GM23338 (cell line): ENCODE data around the gene GTF2F1. TPM values are rescaled to one million over a fixed set of nuclear protein-coding genes. Genes with fewer than 3 reads are reported as not detected.

Source experiments
- ATAC-seq: fragments of 200-7000 bp; cut with Tn5 transposase; 3 replicates; pipeline ENCODE4 v1.9.1; 2020
- DNase-seq: peaks from one replicate; pipeline ENCODE4 v3.0.0-alpha.2; 2015; ENCODE audit warnings: low spot score
- H2AFZ ChIP-seq: fragments of 200-600 bp; sonication (generic); 2 replicates; pipeline ENCODE4 v1.8.0; 2016; ENCODE audit warnings: antibody characterized with exemption, mild to moderate bottlenecking, moderate library complexity
- H3F3A ChIP-seq: fragments of 200-600 bp; sonication (generic); replicated peaks from 2 replicates; pipeline ENCODE4 v1.8.0; 2017; ENCODE audit warnings: antibody characterized with exemption, mixed run types, low read depth
- H3K27ac ChIP-seq: fragments of 200-600 bp; sonication (generic); 2 replicates; pipeline ENCODE4 v1.6.1; 2016; ENCODE audit warnings: low read depth
- H3K27me3 ChIP-seq: fragments of 200-600 bp; sonication (generic); 2 replicates; pipeline ENCODE4 v1.8.0; 2016; ENCODE audit warnings: mild to moderate bottlenecking, mixed run types, moderate library complexity; ENCODE audit not compliant: insufficient read depth
- H3K36me3 ChIP-seq: fragments of 200-600 bp; sonication (generic); 2 replicates; pipeline ENCODE4 v1.8.0; 2016; ENCODE audit warnings: mild to moderate bottlenecking; ENCODE audit not compliant: insufficient read depth
- H3K4me1 ChIP-seq: fragments of 200-600 bp; sonication (generic); 2 replicates; pipeline ENCODE4 v1.8.0; 2016; ENCODE audit warnings: mild to moderate bottlenecking, moderate library complexity; ENCODE audit not compliant: insufficient read depth
- H3K4me2 ChIP-seq: fragments of 200-600 bp; sonication (generic); 2 replicates; pipeline ENCODE4 v1.7.1; 2017; ENCODE audit warnings: mixed run types
- H3K4me3 ChIP-seq: fragments of 200-600 bp; sonication (generic); 2 replicates; pipeline ENCODE4 v1.6.1; 2016; ENCODE audit warnings: mixed run types
- H3K79me2 ChIP-seq: fragments of 200-600 bp; sonication (generic); replicated peaks from 2 replicates; pipeline ENCODE4 v1.8.0; 2017; ENCODE audit warnings: mild to moderate bottlenecking; ENCODE audit not compliant: insufficient read depth
- H3K9me2 ChIP-seq: fragments of 200-600 bp; sonication (generic); 2 replicates; pipeline ENCODE4 v1.8.0; 2017; ENCODE audit not compliant: insufficient read depth
- H4K20me1 ChIP-seq: fragments of 200-600 bp; sonication (generic); replicated peaks from 2 replicates; pipeline ENCODE4 v1.8.0; 2017; ENCODE audit warnings: mild to moderate bottlenecking; ENCODE audit not compliant: insufficient read depth
- H3K27ac Mint-ChIP-seq: 2 replicates; pipeline ENCODE4 v1.8.0; 2020; ENCODE audit warnings: inconsistent platforms, mild to moderate bottlenecking, moderate library complexity, mixed read lengths
- H3K27me3 Mint-ChIP-seq: 3 replicates; pipeline ENCODE4 v1.8.0; 2022; ENCODE audit warnings: low read depth, mild to moderate bottlenecking, moderate library complexity, mixed read lengths, inconsistent platforms; ENCODE audit not compliant: insufficient read depth, poor library complexity
- H3K36me3 Mint-ChIP-seq: 3 replicates; pipeline ENCODE4 v1.8.0; 2021; ENCODE audit warnings: low read depth, mild to moderate bottlenecking, inconsistent platforms, moderate library complexity, mixed read lengths
- H3K4me1 Mint-ChIP-seq: 3 replicates; pipeline ENCODE4 v1.8.0; 2020; ENCODE audit warnings: mild to moderate bottlenecking, inconsistent platforms, mixed read lengths
- H3K4me3 Mint-ChIP-seq: 3 replicates; pipeline ENCODE4 v1.8.0; 2021; ENCODE audit warnings: moderate library complexity, mild to moderate bottlenecking, inconsistent platforms, mixed read lengths
- H3K9me3 Mint-ChIP-seq: 3 replicates; pipeline ENCODE4 v1.8.0; 2020; ENCODE audit warnings: moderate library complexity, mild to moderate bottlenecking, inconsistent platforms, mixed read lengths
- CREB1 ChIP-seq: fragments of 250-450 bp; sonication (Bioruptor Pico); IDR thresholded peaks from 2 replicates; pipeline ENCODE4 v1.5.0; 2020; ENCODE audit warnings: low read depth, mild to moderate bottlenecking, moderate library complexity
- EZH2 ChIP-seq: fragments of 200-600 bp; sonication (generic); IDR thresholded peaks from one replicate; pipeline ENCODE4 v1.8.0; 2017; ENCODE audit warnings: antibody characterized with exemption, mild to moderate bottlenecking, low read depth; ENCODE audit not compliant: unreplicated experiment
- EZH2phosphoT487 ChIP-seq: fragments of 200-600 bp; sonication (generic); IDR thresholded peaks from one replicate; pipeline ENCODE4 v1.8.1; 2018; ENCODE audit warnings: antibody characterized with exemption; ENCODE audit not compliant: unreplicated experiment
- JUNB ChIP-seq: IDR thresholded peaks from one replicate; pipeline ENCODE4 v1.6.1; 2016; ENCODE audit warnings: antibody characterized with exemption; ENCODE audit not compliant: unreplicated experiment
- NANOG ChIP-seq: IDR thresholded peaks from 2 replicates; pipeline ENCODE4 v1.6.1; 2016; ENCODE audit warnings: antibody characterized with exemption, borderline replicate concordance
- POLR2AphosphoS5 ChIP-seq: IDR thresholded peaks from 2 replicates; pipeline ENCODE4 v1.6.1; 2016; ENCODE audit warnings: antibody characterized with exemption, low read depth
- STAT1 ChIP-seq: IDR thresholded peaks from one replicate; pipeline ENCODE4 v1.6.1; 2016; ENCODE audit warnings: antibody characterized with exemption; ENCODE audit not compliant: unreplicated experiment
- ZNF114 ChIP-seq: fragments of 250-450 bp; sonication (Bioruptor Pico); IDR thresholded peaks from 2 replicates; pipeline ENCODE4 v1.5.0; 2020; ENCODE audit warnings: mild to moderate bottlenecking, moderate library complexity
- polyA plus RNA-seq: library from polyadenylated mRNA; unstranded; fragments of >200 nt; fragmentation: Nextera tagmentation; extraction: Ambion mirVana; gene quantifications from 2 replicates; pipeline ENCODE4 v1.2.1, GENCODE V29; 2016
- total RNA-seq: library from RNA; depleted of rRNA; stranded (reverse); fragments of >200 nt; shearing (Covaris generic); gene quantifications from 2 replicates; pipeline ENCODE4 v1.2.3, GENCODE V29; 2014
- TF ChIP-seq, protein P1 (sequence below): fragments of 250-450 bp; sonication (Bioruptor Pico); IDR thresholded peaks from 2 replicates; pipeline ENCODE4 v1.5.0; 2020; ENCODE audit warnings: mild to moderate bottlenecking, moderate library complexity
- TF ChIP-seq, protein P2 (sequence below), 2 experiments: fragments of 200-600 bp in 1 of 2; sonication (generic) in 1 of 2; conservative IDR thresholded peaks; 2 replicates each; pipeline versions ENCODE4 v1.5.1 to v1.6.1; 2016 to 2017; ENCODE audit warnings: antibody characterized with exemption in 2 of 2, low read depth in 2 of 2, mild to moderate bottlenecking in 2 of 2, moderate library complexity in 1 of 2
- TF ChIP-seq, protein P3 (sequence below): IDR thresholded peaks from 2 replicates; pipeline ENCODE4 v1.6.1; 2016; ENCODE audit warnings: antibody characterized with exemption

Gene GTF2F1
- total and polyA plus RNA-seq, 2 experiments from 2014 or later, result 62.1 to 65.5 TPM

DNA sequence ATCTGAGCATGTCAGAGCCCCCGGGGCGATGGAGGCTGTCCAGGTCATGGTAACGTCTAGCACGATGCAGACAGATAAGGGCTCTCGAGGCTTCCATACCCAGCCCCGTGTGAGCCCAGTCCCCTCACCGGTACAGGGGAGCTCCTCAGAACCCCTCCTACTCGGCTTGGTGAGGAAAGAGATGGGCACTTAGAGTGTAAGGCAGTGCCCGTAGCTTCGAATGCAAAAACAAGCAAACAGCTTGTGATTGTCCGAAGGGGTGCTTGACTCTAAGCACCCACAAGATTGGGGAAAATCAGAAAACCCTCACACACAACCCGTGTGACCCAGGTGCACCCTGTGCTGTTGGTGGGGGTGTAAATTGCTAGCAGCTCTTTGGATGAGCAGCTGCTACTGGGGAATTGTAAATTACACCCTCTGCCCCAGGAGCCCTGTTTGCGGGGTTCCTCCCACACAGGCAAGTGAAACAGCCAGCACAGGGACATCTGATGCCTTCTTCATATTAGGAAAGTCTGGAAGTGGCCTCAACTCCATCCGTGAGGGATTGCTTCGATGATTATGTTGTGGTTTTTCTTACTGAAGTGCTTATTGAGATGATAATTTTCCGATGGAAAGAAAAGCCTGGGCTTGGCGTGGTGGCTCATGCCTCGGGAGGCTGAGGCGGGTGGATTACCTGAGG lies 16.3 kb downstream of the GTF2F1 start (continued):
- TF ChIP-seq, protein P1, sequence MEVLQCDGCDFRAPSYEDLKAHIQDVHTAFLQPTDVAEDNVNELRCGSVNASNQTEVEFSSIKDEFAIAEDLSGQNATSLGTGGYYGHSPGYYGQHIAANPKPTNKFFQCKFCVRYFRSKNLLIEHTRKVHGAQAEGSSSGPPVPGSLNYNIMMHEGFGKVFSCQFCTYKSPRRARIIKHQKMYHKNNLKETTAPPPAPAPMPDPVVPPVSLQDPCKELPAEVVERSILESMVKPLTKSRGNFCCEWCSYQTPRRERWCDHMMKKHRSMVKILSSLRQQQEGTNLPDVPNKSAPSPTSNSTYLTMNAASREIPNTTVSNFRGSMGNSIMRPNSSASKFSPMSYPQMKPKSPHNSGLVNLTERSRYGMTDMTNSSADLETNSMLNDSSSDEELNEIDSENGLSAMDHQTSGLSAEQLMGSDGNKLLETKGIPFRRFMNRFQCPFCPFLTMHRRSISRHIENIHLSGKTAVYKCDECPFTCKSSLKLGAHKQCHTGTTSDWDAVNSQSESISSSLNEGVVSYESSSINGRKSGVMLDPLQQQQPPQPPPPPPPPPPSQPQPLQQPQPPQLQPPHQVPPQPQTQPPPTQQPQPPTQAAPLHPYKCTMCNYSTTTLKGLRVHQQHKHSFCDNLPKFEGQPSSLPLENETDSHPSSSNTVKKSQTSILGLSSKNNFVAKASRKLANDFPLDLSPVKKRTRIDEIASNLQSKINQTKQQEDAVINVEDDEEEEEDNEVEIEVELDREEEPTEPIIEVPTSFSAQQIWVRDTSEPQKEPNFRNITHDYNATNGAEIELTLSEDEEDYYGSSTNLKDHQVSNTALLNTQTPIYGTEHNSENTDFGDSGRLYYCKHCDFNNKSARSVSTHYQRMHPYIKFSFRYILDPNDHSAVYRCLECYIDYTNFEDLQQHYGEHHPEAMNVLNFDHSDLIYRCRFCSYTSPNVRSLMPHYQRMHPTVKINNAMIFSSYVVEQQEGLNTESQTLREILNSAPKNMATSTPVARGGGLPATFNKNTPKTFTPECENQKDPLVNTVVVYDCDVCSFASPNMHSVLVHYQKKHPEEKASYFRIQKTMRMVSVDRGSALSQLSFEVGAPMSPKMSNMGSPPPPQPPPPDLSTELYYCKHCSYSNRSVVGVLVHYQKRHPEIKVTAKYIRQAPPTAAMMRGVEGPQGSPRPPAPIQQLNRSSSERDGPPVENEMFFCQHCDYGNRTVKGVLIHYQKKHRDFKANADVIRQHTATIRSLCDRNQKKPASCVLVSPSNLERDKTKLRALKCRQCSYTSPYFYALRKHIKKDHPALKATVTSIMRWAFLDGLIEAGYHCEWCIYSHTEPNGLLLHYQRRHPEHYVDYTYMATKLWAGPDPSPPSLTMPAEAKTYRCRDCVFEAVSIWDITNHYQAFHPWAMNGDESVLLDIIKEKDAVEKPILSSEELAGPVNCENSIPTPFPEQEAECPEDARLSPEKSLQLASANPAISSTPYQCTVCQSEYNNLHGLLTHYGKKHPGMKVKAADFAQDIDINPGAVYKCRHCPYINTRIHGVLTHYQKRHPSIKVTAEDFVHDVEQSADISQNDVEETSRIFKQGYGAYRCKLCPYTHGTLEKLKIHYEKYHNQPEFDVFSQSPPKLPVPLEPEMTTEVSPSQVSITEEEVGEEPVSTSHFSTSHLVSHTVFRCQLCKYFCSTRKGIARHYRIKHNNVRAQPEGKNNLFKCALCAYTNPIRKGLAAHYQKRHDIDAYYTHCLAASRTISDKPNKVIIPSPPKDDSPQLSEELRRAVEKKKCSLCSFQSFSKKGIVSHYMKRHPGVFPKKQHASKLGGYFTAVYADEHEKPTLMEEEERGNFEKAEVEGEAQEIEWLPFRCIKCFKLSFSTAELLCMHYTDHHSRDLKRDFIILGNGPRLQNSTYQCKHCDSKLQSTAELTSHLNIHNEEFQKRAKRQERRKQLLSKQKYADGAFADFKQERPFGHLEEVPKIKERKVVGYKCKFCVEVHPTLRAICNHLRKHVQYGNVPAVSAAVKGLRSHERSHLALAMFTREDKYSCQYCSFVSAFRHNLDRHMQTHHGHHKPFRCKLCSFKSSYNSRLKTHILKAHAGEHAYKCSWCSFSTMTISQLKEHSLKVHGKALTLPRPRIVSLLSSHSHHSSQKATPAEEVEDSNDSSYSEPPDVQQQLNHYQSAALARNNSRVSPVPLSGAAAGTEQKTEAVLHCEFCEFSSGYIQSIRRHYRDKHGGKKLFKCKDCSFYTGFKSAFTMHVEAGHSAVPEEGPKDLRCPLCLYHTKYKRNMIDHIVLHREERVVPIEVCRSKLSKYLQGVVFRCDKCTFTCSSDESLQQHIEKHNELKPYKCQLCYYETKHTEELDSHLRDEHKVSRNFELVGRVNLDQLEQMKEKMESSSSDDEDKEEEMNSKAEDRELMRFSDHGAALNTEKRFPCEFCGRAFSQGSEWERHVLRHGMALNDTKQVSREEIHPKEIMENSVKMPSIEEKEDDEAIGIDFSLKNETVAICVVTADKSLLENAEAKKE (CRISPR knock-in tag), result no peak
- no peak for TF ChIP-seq CREB1 (CRISPR knock-in tag)
- TF ChIP-seq ZNF114, result no peak

DNA sequence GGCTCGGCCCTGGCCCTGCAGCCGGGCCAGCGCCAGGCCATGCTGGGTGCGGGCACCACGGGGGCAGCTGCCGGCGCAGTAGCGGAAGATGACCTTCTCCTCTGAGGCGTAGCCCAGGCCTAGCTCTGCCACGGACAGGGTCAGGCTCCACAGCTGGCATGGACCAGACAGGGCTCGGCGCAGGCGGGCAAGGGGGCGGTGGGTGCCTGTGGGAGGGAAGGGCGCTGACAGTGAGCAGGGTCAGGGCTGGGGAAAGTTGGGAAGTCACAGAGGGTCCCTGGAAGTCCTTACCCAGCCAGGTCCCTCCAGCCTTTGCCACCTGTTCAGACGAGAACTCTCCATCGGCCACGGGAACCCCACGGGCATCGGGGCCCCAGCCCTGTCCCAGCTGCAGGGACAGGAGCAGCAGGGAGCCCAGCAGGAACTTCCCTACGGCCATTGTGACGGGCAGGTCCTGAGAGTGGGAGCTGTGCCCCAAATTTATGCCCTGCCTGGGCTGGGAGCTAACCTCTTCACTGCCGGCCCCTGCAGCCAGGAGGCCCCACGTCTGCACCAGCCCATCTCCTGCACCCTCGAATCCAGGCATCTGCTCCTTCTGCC lies 17.5 kb downstream of the GTF2F1 start, which contains the start of gene PSPN:
PSPN (minus strand) TSS at position 523 of the 600 bp plus-strand sequence; CDS start at position 439, 84 bp downstream.
- Histone ChIP-seq H3K79me2 (no peaks in the 10 kb centered on the region), H3K4me2 (no peak within 1 kb of the TSS), H3K4me3 (no peak within 1 kb of the TSS), H3F3A (0 out of 2 replicates have a peak, but pooled peaks cover 4% of the 10 kb centered on the region), H3K27ac (peak within 1 kb of the TSS; percentile 39; the same call in 1 of the 2 replicates), H3K4me1 (peaks cover 7% of the 10 kb centered on the region; the same call in 1 of the 2 replicates), H3K36me3 (peaks cover 15% of the 10 kb centered on the region), H4K20me1 (0 out of 2 replicates have a peak, but pooled peaks cover 3% of the 10 kb centered on the region), H3K27me3 (no peaks in the 10 kb centered on the region), H3K9me2 (no peaks in the 10 kb centered on the region), H2AFZ (no peak within 1 kb of the TSS)
- Mint-ChIP-seq H3K36me3 (peaks cover 24% of the 10 kb centered on the region), H3K27ac (peak within 1 kb of the TSS; percentile 52; the same call in 1 of the 2 replicates), H3K4me3 (peak within 1 kb of the TSS; percentile 30; the same call in 1 of the 3 replicates), H3K9me3 (peaks cover 9% of the 10 kb centered on the region), H3K27me3 (peaks cover 12% of the 10 kb centered on the region), H3K4me1 (peaks cover 22% of the 10 kb centered on the region)
- DNase-seq (no peak), ATAC-seq (no peak)
- no peak for TF ChIP-seq EZH2
- TF ChIP-seq POLR2AphosphoS5, result no peak
- TF ChIP-seq, protein P2, sequence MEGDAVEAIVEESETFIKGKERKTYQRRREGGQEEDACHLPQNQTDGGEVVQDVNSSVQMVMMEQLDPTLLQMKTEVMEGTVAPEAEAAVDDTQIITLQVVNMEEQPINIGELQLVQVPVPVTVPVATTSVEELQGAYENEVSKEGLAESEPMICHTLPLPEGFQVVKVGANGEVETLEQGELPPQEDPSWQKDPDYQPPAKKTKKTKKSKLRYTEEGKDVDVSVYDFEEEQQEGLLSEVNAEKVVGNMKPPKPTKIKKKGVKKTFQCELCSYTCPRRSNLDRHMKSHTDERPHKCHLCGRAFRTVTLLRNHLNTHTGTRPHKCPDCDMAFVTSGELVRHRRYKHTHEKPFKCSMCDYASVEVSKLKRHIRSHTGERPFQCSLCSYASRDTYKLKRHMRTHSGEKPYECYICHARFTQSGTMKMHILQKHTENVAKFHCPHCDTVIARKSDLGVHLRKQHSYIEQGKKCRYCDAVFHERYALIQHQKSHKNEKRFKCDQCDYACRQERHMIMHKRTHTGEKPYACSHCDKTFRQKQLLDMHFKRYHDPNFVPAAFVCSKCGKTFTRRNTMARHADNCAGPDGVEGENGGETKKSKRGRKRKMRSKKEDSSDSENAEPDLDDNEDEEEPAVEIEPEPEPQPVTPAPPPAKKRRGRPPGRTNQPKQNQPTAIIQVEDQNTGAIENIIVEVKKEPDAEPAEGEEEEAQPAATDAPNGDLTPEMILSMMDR (conservative IDR thresholded peaks at IDR 0.05; ENCODE audit: low read depth in 2 of 2), result no peak
- no peak for TF ChIP-seq CREB1 (CRISPR knock-in tag)
- no peak for TF ChIP-seq ZNF114
- TF ChIP-seq, protein P3, sequence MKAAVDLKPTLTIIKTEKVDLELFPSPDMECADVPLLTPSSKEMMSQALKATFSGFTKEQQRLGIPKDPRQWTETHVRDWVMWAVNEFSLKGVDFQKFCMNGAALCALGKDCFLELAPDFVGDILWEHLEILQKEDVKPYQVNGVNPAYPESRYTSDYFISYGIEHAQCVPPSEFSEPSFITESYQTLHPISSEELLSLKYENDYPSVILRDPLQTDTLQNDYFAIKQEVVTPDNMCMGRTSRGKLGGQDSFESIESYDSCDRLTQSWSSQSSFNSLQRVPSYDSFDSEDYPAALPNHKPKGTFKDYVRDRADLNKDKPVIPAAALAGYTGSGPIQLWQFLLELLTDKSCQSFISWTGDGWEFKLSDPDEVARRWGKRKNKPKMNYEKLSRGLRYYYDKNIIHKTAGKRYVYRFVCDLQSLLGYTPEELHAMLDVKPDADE, result no peak
- no peak for TF ChIP-seq STAT1
- TF ChIP-seq NANOG, result no peak
- no peak for TF ChIP-seq JUNB
- TF ChIP-seq EZH2phosphoT487, result no peak
